GM18907 (cell line): ENCODE data around the gene TNFAIP1.

Source experiments
- ATAC-seq: cut with Tn5 transposase; IDR thresholded peaks from one replicate; pipeline ENCODE4 v1.9.1; 2021; ENCODE audit warnings: mild to moderate bottlenecking, moderate library complexity; ENCODE audit not compliant: unreplicated experiment

The TNFAIP1 gene

DNA sequence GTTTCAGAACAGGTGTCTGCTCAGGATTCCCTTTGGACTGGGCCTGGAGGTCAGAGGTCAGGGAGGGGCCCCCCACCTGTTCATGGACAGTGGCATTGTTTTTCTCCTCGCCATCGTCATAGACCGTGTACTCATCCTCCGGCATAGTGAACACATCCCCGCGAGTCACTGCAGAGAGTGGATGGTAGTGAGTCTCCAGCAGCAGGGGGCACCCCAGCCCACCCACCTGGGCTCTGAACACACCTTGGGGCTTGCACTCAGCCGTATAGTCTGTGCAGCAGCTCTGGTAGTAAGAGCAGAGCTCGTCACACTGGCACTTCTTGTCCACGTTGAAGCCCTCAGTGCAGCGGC is 34.1 kb downstream of the TNFAIP1 start:
- no peak for ATAC-seq

DNA sequence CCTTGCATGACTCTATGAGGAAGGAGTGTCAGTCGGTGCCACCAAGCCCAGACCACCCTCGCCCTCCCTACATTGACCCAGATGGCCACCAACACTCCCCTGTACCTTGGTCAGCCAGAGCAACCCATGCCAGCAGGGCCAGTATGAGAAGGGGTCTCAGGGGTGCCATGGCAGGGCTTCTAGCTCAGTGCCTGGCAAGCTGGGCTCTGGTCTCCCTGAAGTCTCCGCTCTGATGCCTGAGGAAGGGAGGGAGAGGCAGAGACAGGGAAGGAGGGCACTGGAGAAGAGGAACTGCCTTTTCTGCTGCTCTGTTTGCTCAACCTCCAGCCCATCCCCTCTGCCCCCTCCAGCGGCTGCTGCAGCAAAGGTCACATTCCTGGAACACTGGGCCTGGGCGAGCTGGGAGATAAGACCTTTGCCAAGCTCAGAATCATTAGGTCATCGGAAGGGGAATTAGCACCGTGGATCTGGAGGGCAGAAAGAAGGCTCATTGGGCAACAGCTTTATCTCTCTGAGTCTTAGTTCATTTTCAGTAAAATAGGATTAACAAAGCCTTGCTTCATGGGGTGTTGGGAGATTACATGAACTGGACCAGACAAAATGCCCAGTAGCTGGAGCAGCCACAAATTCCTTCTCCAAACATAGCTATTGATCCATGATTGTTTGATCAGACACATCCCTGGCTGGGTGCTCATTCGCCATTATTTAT is 34.6 kb downstream of the TNFAIP1 start, which contains the start of gene VTN:
Gene VTN (minus strand): TSS at position 273 of the 709 bp plus-strand sequence. CDS start 104 bp downstream, at position 169.
- ATAC-seq, result no peak

DNA sequence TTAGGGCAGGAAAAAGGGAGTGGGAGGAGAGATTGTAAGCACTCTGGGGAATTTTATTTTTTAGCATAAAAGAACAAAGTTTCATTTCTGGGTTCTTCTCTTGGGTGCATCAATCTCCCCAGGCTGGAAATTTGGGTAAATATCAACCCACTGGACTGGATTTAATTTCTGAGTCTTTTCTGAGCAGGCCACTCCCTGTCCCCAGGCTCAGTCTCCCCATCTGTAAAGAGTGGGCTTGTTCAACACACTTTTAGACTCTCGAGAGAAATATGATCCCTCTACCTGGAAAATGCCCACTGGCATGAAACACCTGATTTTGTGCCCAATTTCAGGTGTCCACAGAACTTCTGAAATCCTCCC is 35.2 kb downstream of the TNFAIP1 start:
- no peak for ATAC-seq

- peak; percentile 85 for ATAC-seq
Observed at GRCh38 chr17:28371245-28372202, 36.0 kb downstream of the TNFAIP1 start, which contains the start of gene SARM1. TSS of gene SARM1 (plus strand) at chr17:28371694. CDS start at chr17:28372033, 339 bp downstream.

DNA sequence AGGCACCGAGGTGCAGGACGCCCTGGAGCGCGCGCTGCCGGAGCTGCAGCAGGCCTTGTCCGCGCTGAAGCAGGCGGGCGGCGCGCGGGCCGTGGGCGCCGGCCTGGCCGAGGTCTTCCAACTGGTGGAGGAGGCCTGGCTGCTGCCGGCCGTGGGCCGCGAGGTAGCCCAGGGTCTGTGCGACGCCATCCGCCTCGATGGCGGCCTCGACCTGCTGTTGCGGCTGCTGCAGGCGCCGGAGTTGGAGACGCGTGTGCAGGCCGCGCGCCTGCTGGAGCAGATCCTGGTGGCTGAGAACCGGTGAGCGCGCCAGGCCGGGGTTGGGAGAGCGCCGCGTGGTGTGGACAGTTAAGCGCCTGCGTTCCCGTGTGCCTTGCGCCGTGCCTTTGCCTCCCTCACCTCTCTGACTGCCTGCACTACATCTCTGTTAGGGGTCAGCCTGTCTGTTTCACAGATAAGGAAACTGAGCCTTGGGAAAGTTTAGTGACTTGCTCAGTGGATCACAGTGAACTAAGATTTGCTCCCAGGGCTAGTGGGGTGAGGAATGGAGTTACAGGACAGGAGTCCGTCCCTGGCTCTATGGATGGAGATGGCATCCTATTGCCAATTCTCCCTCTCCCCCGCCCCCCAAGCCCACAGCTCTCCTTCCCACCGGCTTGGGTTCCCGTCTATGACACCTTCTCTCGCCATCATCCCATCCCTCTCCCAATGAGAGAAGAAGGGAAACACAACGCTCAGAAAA is 36.8 kb downstream of the TNFAIP1 start:
- ATAC-seq, result peak; percentile 12

DNA sequence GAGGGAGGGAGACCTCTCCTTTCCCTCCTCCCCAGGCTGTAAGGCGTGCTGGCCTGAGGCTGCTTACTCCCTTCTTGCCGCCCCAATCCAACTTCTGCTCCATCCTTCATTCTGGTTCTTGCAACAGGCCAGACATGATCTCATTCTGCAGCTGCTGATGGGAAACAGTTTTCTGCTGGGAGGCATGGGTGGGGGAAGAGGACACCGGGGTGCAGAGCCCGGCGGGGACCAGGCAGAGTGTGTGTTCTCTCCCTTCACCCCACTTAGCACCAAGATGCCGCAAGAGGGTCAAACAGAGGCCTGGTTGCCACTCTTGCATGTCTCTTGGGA is 37.3 kb downstream of the TNFAIP1 start:
- no peak for ATAC-seq

GRCh38 chr17:28379814-28380801 is 44.5 kb downstream of the TNFAIP1 start:
- no peak for ATAC-seq

GRCh38 chr17:28381141-28381825 is 45.7 kb downstream of the TNFAIP1 start:
- no peak for ATAC-seq

DNA sequence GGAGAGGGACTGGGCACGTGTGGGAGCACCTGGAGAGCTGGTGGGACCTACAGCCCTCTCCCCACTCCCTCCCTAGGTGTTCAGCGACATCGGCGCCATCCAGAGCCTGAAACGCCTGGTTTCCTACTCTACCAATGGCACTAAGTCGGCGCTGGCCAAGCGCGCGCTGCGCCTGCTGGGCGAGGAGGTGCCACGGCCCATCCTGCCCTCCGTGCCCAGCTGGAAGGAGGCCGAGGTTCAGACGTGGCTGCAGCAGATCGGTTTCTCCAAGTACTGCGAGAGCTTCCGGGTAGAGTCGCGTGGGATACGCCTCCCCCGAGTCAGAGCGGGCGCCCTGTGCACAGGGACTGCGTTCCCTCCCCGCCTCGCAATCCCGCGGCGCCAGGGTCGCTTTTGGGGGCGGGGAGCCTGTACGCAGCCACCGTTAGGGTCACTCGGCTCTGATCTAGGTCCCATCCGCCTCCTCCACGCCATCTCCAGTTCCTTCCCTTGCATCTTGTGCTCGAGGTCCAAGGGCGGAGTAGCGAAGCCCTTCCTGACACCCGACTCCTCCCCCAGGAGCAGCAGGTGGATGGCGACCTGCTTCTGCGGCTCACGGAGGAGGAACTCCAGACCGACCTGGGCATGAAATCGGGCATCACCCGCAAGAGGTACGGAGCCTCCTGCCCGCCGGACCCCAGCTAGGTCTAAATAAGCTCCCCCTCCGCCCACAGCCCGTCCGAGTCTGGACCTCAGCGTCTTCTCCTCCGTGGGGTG is 48.9 kb downstream of the TNFAIP1 start:
- ATAC-seq, result peak; percentile 71

DNA sequence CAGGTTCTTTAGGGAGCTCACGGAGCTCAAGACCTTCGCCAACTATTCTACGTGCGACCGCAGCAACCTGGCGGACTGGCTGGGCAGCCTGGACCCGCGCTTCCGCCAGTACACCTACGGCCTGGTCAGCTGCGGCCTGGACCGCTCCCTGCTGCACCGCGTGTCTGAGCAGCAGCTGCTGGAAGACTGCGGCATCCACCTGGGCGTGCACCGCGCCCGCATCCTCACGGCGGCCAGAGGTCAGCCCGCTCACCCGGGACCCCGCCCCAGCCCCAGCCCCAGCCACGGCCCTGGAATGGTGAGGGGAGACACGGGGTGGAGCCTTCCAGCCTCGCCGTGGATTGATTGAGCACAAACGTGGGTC is 49.5 kb downstream of the TNFAIP1 start:
- peak; percentile 27 for ATAC-seq

GRCh38 chr17:28385406-28385805 is 49.8 kb downstream of the TNFAIP1 start:
- ATAC-seq, result no peak

GRCh38 chr17:28386391-28386790 is 50.8 kb downstream of the TNFAIP1 start:
- ATAC-seq, result no peak

DNA sequence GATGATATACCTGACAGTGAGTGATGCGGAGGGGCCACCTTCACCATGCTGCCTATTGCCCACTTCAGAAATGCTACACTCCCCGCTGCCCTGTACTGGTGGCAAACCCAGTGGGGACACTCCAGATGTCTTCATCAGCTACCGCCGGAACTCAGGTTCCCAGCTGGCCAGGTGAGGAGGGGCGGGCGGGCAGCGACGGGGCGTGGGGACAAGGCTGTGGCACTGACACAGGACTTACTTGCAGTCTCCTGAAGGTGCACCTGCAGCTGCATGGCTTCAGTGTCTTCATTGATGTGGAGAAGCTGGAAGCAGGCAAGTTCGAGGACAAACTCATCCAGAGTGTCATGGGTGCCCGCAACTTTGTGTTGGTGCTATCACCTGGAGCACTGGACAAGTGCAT is 52.5 kb downstream of the TNFAIP1 start:
- ATAC-seq, result no peak

- no peak for ATAC-seq
Observed at GRCh38 chr17:28390141-28390540, 54.6 kb downstream of the TNFAIP1 start.

DNA sequence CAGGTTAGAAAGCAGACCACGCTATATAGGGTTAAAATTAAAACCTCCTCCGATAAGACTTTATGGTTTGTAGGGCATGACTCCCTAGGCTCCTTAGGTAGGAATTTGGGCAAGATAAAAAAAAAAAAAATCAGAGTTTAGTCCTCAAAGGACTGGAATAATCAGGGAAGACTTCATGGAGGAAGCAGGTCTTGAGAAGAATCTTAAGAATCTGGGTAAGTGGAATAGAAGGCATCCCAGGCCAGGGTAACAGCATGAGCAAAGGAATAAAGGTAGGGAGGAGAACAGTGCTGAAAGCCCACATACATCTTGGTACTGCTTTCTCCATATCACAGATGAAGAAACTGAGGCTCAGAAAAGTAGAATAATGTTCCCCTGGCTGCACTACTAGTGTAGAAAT is 55.0 kb downstream of the TNFAIP1 start:
- no peak for ATAC-seq

GRCh38 chr17:28390984-28391383 is 55.4 kb downstream of the TNFAIP1 start:
- ATAC-seq, result no peak

DNA sequence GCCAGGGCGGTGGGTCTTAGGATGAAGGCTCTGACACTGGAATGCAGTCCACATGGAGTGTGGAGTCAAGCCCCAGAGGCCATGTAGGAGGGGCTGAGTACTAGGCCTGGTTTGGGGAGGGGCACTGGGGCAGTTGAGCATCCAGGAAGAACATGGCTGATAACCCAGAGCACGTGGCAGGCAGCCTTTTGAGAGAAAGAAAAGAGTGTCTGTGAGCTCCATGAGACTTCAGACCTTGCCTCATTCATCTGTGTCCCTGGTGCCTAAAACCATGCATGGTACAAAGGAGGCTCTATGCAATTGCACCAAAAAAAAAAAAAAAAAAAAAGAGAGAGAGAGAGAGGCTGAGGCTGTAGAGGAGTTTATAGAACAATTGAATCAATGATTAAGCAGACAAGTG is 55.8 kb downstream of the TNFAIP1 start:
- no peak for ATAC-seq

- ATAC-seq, result no peak
Observed at GRCh38 chr17:28392491-28392890, 56.9 kb downstream of the TNFAIP1 start.
